ENCODE results near the gene FUT3. TPM values are rescaled to one million over a fixed set of nuclear protein-coding genes. Genes with fewer than 3 reads are reported as not detected.

FUT3 gene
- total and polyA plus RNA-seq, 9 of the 15 experiments (the other 6 are each of a cell fraction or from before 2014, with no cell fraction given): 0.09 TPM; not detected in 8

DNA sequence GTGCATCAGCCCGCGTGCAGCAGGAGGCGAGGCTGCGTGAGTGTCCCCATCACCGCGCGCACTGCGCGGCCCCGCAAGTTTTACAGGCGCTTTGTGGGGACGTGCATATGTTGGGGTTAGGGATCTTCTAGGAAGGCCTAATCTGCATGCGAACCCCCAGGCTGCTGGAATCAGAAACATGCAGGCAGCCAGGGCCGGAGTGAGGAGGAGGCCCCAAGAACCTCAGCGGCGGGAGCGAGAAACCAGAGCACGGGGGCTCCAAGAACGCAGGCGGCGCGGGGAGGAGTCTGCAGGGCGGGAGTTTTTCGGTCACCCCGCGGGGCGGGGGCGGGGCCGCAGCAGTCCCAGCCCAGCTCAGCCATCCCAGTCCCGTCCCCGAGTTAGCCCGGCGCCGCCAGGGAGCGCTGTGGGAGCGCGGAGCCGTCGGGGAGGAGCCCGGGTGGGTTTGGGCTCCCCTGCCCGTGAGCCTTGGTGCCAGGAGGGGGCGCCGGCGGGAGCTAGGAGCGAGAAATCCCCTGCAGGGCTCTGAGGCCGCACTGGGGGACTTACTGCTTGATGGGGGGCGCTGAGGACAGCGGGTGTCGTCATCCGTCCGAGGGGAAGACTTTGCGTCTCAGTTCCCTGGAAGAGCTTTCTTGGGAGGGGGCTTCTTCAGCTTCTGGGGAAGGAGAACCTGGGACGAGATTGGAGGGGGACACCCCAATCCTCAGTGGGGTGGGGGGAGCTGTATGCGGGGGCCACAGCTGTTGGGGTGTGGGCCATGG is 47.3 kb downstream of the FUT3 start (continued):
- TF ChIP-seq, protein P1, sequence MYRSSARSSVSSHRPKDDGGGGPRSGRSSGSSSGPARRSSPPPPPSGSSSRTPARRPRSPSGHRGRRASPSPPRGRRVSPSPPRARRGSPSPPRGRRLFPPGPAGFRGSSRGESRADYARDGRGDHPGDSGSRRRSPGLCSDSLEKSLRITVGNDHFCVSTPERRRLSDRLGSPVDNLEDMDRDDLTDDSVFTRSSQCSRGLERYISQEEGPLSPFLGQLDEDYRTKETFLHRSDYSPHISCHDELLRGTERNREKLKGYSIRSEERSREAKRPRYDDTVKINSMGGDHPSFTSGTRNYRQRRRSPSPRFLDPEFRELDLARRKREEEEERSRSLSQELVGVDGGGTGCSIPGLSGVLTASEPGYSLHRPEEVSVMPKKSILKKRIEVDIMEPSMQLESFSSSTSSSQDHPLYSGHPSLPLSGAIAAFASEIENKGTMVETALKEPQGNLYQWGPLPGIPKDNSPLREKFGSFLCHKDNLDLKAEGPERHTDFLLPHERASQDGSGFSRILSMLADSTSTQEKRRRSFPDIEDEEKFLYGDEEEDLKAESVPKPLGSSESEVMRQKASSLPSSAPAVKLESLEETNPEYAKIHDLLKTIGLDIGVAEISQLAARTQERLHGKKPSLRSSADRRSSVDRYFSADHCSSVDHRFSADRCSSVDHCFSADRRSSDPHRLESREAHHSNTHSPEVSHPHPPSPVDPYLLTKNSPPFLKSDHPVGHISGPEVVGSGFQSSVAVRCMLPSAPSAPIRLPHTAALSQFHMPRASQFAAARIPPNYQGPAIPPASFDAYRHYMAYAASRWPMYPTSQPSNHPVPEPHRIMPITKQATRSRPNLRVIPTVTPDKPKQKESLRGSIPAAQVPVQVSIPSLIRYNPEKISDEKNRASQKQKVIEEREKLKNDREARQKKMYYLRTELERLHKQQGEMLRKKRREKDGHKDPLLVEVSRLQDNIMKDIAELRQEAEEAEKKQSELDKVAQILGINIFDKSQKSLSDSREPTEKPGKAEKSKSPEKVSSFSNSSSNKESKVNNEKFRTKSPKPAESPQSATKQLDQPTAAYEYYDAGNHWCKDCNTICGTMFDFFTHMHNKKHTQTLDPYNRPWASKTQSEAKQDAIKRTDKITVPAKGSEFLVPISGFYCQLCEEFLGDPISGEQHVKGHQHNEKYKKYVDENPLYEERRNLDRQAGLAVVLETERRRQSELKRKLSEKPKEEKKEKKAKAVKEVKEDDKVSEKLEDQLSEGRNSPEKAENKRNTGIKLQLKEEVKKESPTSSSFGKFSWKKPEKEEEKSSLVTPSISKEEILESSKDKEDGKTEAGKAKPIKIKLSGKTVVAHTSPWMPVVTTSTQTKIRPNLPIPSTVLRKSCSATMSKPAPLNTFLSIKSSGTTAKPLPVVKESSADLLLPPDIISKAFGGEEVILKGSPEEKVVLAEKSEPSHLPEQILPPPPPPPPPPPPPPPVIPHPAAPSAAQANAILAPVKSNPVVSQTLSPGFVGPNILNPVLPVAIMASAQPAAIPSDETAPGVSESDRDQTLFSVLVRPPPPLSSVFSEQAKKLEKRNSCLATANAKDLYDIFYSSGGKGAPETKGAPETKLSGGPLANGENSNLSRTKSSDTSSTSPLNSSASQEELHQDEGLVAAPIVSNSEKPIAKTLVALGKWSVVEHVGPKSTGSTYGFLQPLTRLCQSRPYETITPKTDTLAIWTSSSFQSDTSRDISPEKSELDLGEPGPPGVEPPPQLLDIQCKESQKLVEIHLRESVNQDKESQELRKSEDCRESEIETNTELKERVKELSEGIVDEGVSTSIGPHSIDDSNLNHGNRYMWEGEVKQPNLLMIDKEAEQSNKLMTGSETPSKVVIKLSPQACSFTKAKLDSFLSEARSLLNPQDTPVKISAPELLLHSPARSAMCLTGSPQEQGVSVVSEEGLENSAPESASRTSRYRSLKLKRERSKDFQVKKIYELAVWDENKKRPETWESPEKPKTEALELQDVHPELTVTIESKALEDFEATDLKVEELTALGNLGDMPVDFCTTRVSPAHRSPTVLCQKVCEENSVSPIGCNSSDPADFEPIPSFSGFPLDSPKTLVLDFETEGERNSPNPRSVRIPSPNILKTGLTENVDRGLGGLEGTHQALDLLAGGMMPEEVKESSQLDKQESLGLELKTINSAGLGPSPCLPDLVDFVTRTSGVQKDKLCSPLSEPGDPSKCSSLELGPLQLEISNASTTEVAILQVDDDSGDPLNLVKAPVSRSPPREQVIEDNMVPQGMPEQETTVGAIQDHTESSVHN (IDR thresholded peaks at IDR 0.05; ENCODE audit: borderline replicate concordance in 1 of 2, low read depth in 1 of 2): no peak
- TF ChIP-seq SMAD1 (IDR thresholded peaks at IDR 0.05; ENCODE audit: low read depth, low read length, partially characterized antibody) (no peak), SIN3A (IDR thresholded peaks at IDR 0.05; ENCODE audit: borderline replicate concordance in 2 of 2, control insufficient read depth in 1 of 2, low read depth in 2 of 2, low read length in 2 of 2) (no peak), ZNF165 (CRISPR knock-in tag; IDR thresholded peaks at IDR 0.05; ENCODE audit: borderline replicate concordance) (no peak), XRCC5 (IDR thresholded peaks at IDR 0.05; ENCODE audit: low read depth, low read length) (peak; percentile 96; the same call in 1 of the 2 replicates), TARDBP (IDR thresholded peaks at IDR 0.05) (no peak), KLF6 (CRISPR knock-in tag; IDR thresholded peaks at IDR 0.05; ENCODE audit: borderline replicate concordance) (no peak), EGR1 (conservative IDR thresholded peaks at IDR 0.05) (peak; percentile 81), PTBP1 (IDR thresholded peaks at IDR 0.05; ENCODE audit: low read depth, low read length) (no peak), CEBPG (CRISPR knock-in tag; IDR thresholded peaks at IDR 0.05) (peak; percentile 49; the same call in 1 of the 2 replicates), CEBPG (tag; conservative IDR thresholded peaks at IDR 0.05 in 1 of 2, IDR thresholded peaks at IDR 0.05 in 1 of 2) (no peak), EZH2 (IDR thresholded peaks at IDR 0.05; ENCODE audit: borderline replicate concordance, low read depth, low read length) (no peak), DMBX1 (CRISPR knock-in tag; IDR thresholded peaks at IDR 0.05; ENCODE audit: borderline replicate concordance) (0 out of 2 replicates have a peak, but pooled peaks have one; percentile 15)
- TF ChIP-seq, protein P2, sequence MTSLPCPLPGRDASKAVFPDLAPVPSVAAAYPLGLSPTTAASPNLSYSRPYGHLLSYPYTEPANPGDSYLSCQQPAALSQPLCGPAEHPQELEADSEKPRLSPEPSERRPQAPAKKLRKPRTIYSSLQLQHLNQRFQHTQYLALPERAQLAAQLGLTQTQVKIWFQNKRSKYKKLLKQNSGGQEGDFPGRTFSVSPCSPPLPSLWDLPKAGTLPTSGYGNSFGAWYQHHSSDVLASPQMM (CRISPR knock-in tag; IDR thresholded peaks at IDR 0.05): no peak
- TF ChIP-seq, protein P3, sequence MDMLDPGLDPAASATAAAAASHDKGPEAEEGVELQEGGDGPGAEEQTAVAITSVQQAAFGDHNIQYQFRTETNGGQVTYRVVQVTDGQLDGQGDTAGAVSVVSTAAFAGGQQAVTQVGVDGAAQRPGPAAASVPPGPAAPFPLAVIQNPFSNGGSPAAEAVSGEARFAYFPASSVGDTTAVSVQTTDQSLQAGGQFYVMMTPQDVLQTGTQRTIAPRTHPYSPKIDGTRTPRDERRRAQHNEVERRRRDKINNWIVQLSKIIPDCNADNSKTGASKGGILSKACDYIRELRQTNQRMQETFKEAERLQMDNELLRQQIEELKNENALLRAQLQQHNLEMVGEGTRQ (CRISPR knock-in tag; IDR thresholded peaks at IDR 0.05): no peak
- TF ChIP-seq, protein P4, sequence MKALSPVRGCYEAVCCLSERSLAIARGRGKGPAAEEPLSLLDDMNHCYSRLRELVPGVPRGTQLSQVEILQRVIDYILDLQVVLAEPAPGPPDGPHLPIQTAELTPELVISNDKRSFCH (CRISPR knock-in tag; IDR thresholded peaks at IDR 0.05): no peak
- TF ChIP-seq, protein P4 (tag; IDR thresholded peaks at IDR 0.05): peak; percentile 20; the same call in 1 of the 2 replicates

Data from K562 (cell line).